IPS-11a (cell line): ENCODE results near the gene ATP11A.

Experiments used
- H3K4me3 ChIP-seq: one replicate; pipeline ENCODE4 v1.5.1; 2013; ENCODE audit warnings: low read depth, low read length, control low read depth

The ATP11A gene

GRCh38 chr13:112756967-112757758 is 67.3 kb downstream of the ATP11A start:
- H3K4me3 ChIP-seq, result no peak overlapping the region

GRCh38 chr13:112757759-112758086 is 67.9 kb downstream of the ATP11A start:
- H3K4me3 ChIP-seq, result no peak overlapping the region

- no peak overlapping the region for H3K4me3 ChIP-seq
These were observed 69.2 kb downstream of the ATP11A start for GRCh38 chr13:112759053-112759452.

- no peak overlapping the region for H3K4me3 ChIP-seq
These were observed 70.0 kb downstream of the ATP11A start for GRCh38 chr13:112759827-112760226.

- H3K4me3 ChIP-seq, result no peak overlapping the region
These were observed 70.6 kb downstream of the ATP11A start for GRCh38 chr13:112760435-112760834.

GRCh38 chr13:112760931-112761330 is 71.1 kb downstream of the ATP11A start:
- no peak overlapping the region for H3K4me3 ChIP-seq

- H3K4me3 ChIP-seq, result no peak overlapping the region
These were observed 72.2 kb downstream of the ATP11A start for GRCh38 chr13:112761701-112762689.

GRCh38 chr13:112762690-112763080 is 72.8 kb downstream of the ATP11A start:
- H3K4me3 ChIP-seq, result no peak overlapping the region

- H3K4me3 ChIP-seq, result no peak overlapping the region
These were observed 74.2 kb downstream of the ATP11A start for GRCh38 chr13:112764028-112764427.

GRCh38 chr13:112764864-112765561 is 75.2 kb downstream of the ATP11A start:
- no peak overlapping the region for H3K4me3 ChIP-seq

GRCh38 chr13:112765731-112766130 is 75.9 kb downstream of the ATP11A start:
- no peak overlapping the region for H3K4me3 ChIP-seq

- no peak overlapping the region for H3K4me3 ChIP-seq
These were observed 76.5 kb downstream of the ATP11A start for GRCh38 chr13:112766336-112766735.

GRCh38 chr13:112767506-112768471 is 78.0 kb downstream of the ATP11A start:
- no peak overlapping the region for H3K4me3 ChIP-seq

- H3K4me3 ChIP-seq, result no peak overlapping the region
These were observed 79.1 kb downstream of the ATP11A start for GRCh38 chr13:112768795-112769481.

GRCh38 chr13:112769615-112770014 is 79.8 kb downstream of the ATP11A start:
- H3K4me3 ChIP-seq, result no peak overlapping the region

GRCh38 chr13:112770504-112770903 is 80.7 kb downstream of the ATP11A start:
- H3K4me3 ChIP-seq, result no peak overlapping the region

GRCh38 chr13:112771139-112771876 is 81.5 kb downstream of the ATP11A start:
- H3K4me3 ChIP-seq, result no peak overlapping the region

- no peak overlapping the region for H3K4me3 ChIP-seq
These were observed 82.2 kb downstream of the ATP11A start for GRCh38 chr13:112771877-112772538.
